ENCODE results near the gene GALNT17. TPM values are rescaled to one million over a fixed set of nuclear protein-coding genes. Genes with fewer than 3 reads are reported as not detected.

Gene GALNT17
- polyA plus RNA-seq, 1 donor (not counting 4 experiments of a cell fraction or from before 2014, with no cell fraction given) = not detected

GRCh38 chr7:71665716-71666115, 533.8 kb downstream of the GALNT17 start:
- Histone ChIP-seq H3K79me2 (ENCODE audit: control insufficient read depth, insufficient read depth, low read length) (no peaks in the 10 kb centered on the region), H3K9ac (ENCODE audit: control insufficient read depth, extremely low read depth, insufficient read depth, low read length) (no peak overlapping the region), H3K4me3 (ENCODE audit: control insufficient read depth in 2 of 3, extremely low read depth in 1 of 3, insufficient read depth in 2 of 3, low read depth in 1 of 3, low read length in 3 of 3) (no peak overlapping the region), H3K36me3 (ENCODE audit: control insufficient read depth in 2 of 2, extremely low read depth in 1 of 2, insufficient read depth in 2 of 2, low read length in 2 of 2) (no peaks in the 10 kb centered on the region), H3K4me2 (ENCODE audit: control insufficient read depth, extremely low read depth, insufficient read depth, low read depth, low read length) (no peak overlapping the region), H3K27me3 (ENCODE audit: control insufficient read depth, extremely low read depth, insufficient read depth, low read length) (no peaks in the 10 kb centered on the region), H4K20me1 (ENCODE audit: control insufficient read depth, extremely low read depth, insufficient read depth, low read length) (no peaks in the 10 kb centered on the region), H3K27ac (ENCODE audit: control insufficient read depth, insufficient read depth, low read length) (no peak overlapping the region), H3K4me1 (ENCODE audit: control insufficient read depth, extremely low read depth, insufficient read depth, low read length) (no peaks in the 10 kb centered on the region), H3K9me3 (ENCODE audit: control insufficient read depth, low read depth, low read length) (peaks cover 7% of the 10 kb centered on the region), H3K9me1 (ENCODE audit: control insufficient read depth, extremely low read depth, insufficient read depth, low read length) (no peaks in the 10 kb centered on the region), H2AFZ (ENCODE audit: control insufficient read depth, low read length) (no peak overlapping the region)
- no peak for TF ChIP-seq EZH2 (IDR thresholded peaks at IDR 0.05; ENCODE audit: low read length)
- no peak for TF ChIP-seq CTCF (optimal IDR thresholded peaks at IDR 0.05 in 1 of 3, IDR thresholded peaks at IDR 0.05 in 1 of 3, conservative IDR thresholded peaks at IDR 0.05 in 1 of 3; ENCODE audit: extremely low read depth in 1 of 3, insufficient read depth in 2 of 3, low read length in 3 of 3)
- dilution Hi-C loops (cut with MboI; ENCODE audit: extremely low pct_ligation_motif_present, low sequenced_read_pairs) = no loop called here
- FAIRE-seq (no peak), DNase-seq (ENCODE audit: low read depth, low spot score) (no peak)

DNA sequence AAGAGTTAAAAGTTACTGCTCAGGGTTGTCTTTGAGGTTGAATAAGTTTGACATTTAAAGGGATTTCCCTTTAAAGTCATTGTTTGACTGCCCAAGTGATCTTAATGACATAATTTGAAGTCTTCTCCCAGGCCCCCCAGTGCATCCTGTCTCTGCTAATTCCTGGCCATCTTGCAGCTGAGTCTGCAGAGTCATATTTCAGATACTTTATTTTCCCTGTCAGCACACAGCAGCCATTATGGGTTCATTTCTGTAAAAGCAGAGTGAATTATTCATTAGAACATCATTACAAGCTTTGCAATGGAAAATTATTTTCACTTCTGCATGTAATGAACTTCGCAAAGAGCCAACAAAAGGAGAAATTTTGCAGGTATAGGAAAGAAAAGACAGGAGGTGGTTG, 536.6 kb downstream of the GALNT17 start:
- H3K4me3 ChIP-seq (ENCODE audit: control insufficient read depth in 2 of 3, extremely low read depth in 1 of 3, insufficient read depth in 2 of 3, low read depth in 1 of 3, low read length in 3 of 3) = no peak overlapping the region
- H3K79me2 ChIP-seq (ENCODE audit: control insufficient read depth, insufficient read depth, low read length) = no peaks in the 10 kb centered on the region
- no peak overlapping the region for H2AFZ ChIP-seq (ENCODE audit: control insufficient read depth, low read length)
- H3K4me2 ChIP-seq (ENCODE audit: control insufficient read depth, extremely low read depth, insufficient read depth, low read depth, low read length) = no peak overlapping the region
- dilution Hi-C loops (cut with MboI; ENCODE audit: extremely low pct_ligation_motif_present, low sequenced_read_pairs) = no loop called here
- TF ChIP-seq EZH2 (IDR thresholded peaks at IDR 0.05; ENCODE audit: low read length) = no peak
- TF ChIP-seq CTCF (optimal IDR thresholded peaks at IDR 0.05 in 1 of 3, IDR thresholded peaks at IDR 0.05 in 1 of 3, conservative IDR thresholded peaks at IDR 0.05 in 1 of 3; ENCODE audit: extremely low read depth in 1 of 3, insufficient read depth in 2 of 3, low read length in 3 of 3) = no peak
- FAIRE-seq = no peak
- H3K36me3 ChIP-seq (ENCODE audit: control insufficient read depth in 2 of 2, extremely low read depth in 1 of 2, insufficient read depth in 2 of 2, low read length in 2 of 2) = no peaks in the 10 kb centered on the region
- H3K27ac ChIP-seq (ENCODE audit: control insufficient read depth, insufficient read depth, low read length) = no peak overlapping the region
- no peak for DNase-seq (ENCODE audit: low read depth, low spot score)
- H3K4me1 ChIP-seq (ENCODE audit: control insufficient read depth, extremely low read depth, insufficient read depth, low read length) = no peaks in the 10 kb centered on the region
- no peaks in the 10 kb centered on the region for H3K27me3 ChIP-seq (ENCODE audit: control insufficient read depth, extremely low read depth, insufficient read depth, low read length)
- H4K20me1 ChIP-seq (ENCODE audit: control insufficient read depth, extremely low read depth, insufficient read depth, low read length) = no peaks in the 10 kb centered on the region
- no peaks in the 10 kb centered on the region for H3K9me1 ChIP-seq (ENCODE audit: control insufficient read depth, extremely low read depth, insufficient read depth, low read length)
- H3K9me3 ChIP-seq (ENCODE audit: control insufficient read depth, low read depth, low read length) = no peaks in the 10 kb centered on the region
- no peak overlapping the region for H3K9ac ChIP-seq (ENCODE audit: control insufficient read depth, extremely low read depth, insufficient read depth, low read length)
